Measurements from ENCODE around the gene ACYP2. TPM values are rescaled to one million over a fixed set of nuclear protein-coding genes. Genes with fewer than 3 reads are reported as not detected.
"Not testable (repeated sequence)": the region's sequence is repeated elsewhere in the genome, so short reads cannot be mapped to it uniquely, and the experiment has no call there.

ACYP2 gene
- total RNA-seq, 6 experiments from 2014 or later, result 9.6 to 22.9 (median 18.5) TPM

- TF ChIP-seq POLR2A (IDR thresholded peaks at IDR 0.05) (no peak), CTCF (IDR thresholded peaks at IDR 0.05) (no peak)
- Histone ChIP-seq H3K36me3 (no peaks in the 10 kb centered on the region), H3K4me1 (no peaks in the 10 kb centered on the region), H3K27ac (no peak overlapping the region), H3K4me3 (no peak overlapping the region), H3K27me3 (no peaks in the 10 kb centered on the region), H3K9me3 (peaks cover 0 to 6% (median 0%) of the 10 kb centered on the region in 4 donors)
- DNase-seq (no peak), ATAC-seq (no peak)
- intact Hi-C loops (cut with DNase I), result no loop called here
- 100% methylated on average over 7 of the region's 8 CpGs for WGBS (ENCODE audit: insufficient coverage, low coverage, low lambda C conversion rate, missing lambda C conversion rate)
Observed at GRCh38 chr2:54120950-54121349, 5.5 kb downstream of the ACYP2 start.

GRCh38 chr2:54122171-54122935 is 6.9 kb downstream of the ACYP2 start:
- DNase-seq (no peak), ATAC-seq (peak in 1 of 4 donors; percentile 52)
- intact Hi-C loops (cut with DNase I), result no loop called here
- H3K4me1 ChIP-seq, result no peaks in the 10 kb centered on the region
- WGBS (ENCODE audit: insufficient coverage, low coverage, low lambda C conversion rate, missing lambda C conversion rate), result 81% methylated on average over 3 of the region's 3 CpGs
- no peaks in the 10 kb centered on the region for H3K27me3 ChIP-seq
- H3K27ac ChIP-seq, result no peak overlapping the region
- TF ChIP-seq CTCF (IDR thresholded peaks at IDR 0.05) (no peak), POLR2A (IDR thresholded peaks at IDR 0.05) (no peak)
- peaks cover 0 to 6% (median 0%) of the 10 kb centered on the region in 4 donors for H3K9me3 ChIP-seq
- H3K36me3 ChIP-seq, result no peaks in the 10 kb centered on the region
- no peak overlapping the region for H3K4me3 ChIP-seq

GRCh38 chr2:54122939-54123338 is 7.5 kb downstream of the ACYP2 start:
- Histone ChIP-seq H3K4me1 (no peaks in the 10 kb centered on the region), H3K27me3 (no peaks in the 10 kb centered on the region), H3K9me3 (peaks cover 0 to 6% (median 0%) of the 10 kb centered on the region in 4 donors), H3K4me3 (no peak overlapping the region), H3K27ac (no peak overlapping the region), H3K36me3 (no peaks in the 10 kb centered on the region)
- ATAC-seq, result peak in 1 of 4 donors; percentile 74
- TF ChIP-seq POLR2A (IDR thresholded peaks at IDR 0.05) (no peak), CTCF (IDR thresholded peaks at IDR 0.05) (no peak)
- whole genome bisulfite sequencing (ENCODE audit: insufficient coverage, low coverage, low lambda C conversion rate, missing lambda C conversion rate), result 51% methylated on average over 3 of the region's 4 CpGs
- no peak for DNase-seq
- intact Hi-C loops (cut with DNase I), result no loop called here

- ATAC-seq; H3K27ac ChIP-seq; H3K36me3 ChIP-seq; H3K4me3 ChIP-seq; DNase-seq; H3K9me3 ChIP-seq; H3K27me3 ChIP-seq; intact Hi-C loops (cut with DNase I); H3K4me1 ChIP-seq: not testable (repeated sequence)
- 100% methylated on average over 2 of the region's 2 CpGs for WGBS (ENCODE audit: insufficient coverage, low coverage, low lambda C conversion rate, missing lambda C conversion rate)
Observed at GRCh38 chr2:54127174-54127573, 11.8 kb downstream of the ACYP2 start.

- no peak for TF ChIP-seq POLR2A (IDR thresholded peaks at IDR 0.05)
- no peak for TF ChIP-seq CTCF (IDR thresholded peaks at IDR 0.05)
- WGBS (ENCODE audit: insufficient coverage, low coverage, low lambda C conversion rate, missing lambda C conversion rate), result 83% methylated on average over 4 of the region's 4 CpGs
- Histone ChIP-seq H3K9me3 (no peaks in the 10 kb centered on the region), H3K27me3 (no peaks in the 10 kb centered on the region), H3K4me1 (no peaks in the 10 kb centered on the region), H3K27ac (no peak overlapping the region), H3K4me3 (no peak overlapping the region), H3K36me3 (no peaks in the 10 kb centered on the region)
- no peak for DNase-seq
- intact Hi-C loops (cut with DNase I), result no loop called here
- no peak for ATAC-seq
Observed at GRCh38 chr2:54133056-54133455, 17.6 kb downstream of the ACYP2 start.

Measured in right lobe of liver (tissue), 6 donors.